Stimulated activated CD8-positive, alpha-beta memory T cell treated with anti-CD3 and anti-CD28 coated beads, Interleukin-15, amount 100 ng/mL, for 48 hours (primary cell): ENCODE results near the gene DSG1.
"Not testable (repeated sequence)": the region's sequence is repeated elsewhere in the genome, so short reads cannot be mapped to it uniquely, and the experiment has no call there.

Experiments used
- DNase-seq, 2 donors: peaks; one replicate each; pipeline ENCODE4 v3.0.0-alpha.2; 2020; ENCODE audit warnings: low read depth in 2 of 2

Gene DSG1

GRCh38 chr18:31353336-31353735, 35.4 kb downstream of the DSG1 start:
- DNase-seq = not testable (repeated sequence)

DNA sequence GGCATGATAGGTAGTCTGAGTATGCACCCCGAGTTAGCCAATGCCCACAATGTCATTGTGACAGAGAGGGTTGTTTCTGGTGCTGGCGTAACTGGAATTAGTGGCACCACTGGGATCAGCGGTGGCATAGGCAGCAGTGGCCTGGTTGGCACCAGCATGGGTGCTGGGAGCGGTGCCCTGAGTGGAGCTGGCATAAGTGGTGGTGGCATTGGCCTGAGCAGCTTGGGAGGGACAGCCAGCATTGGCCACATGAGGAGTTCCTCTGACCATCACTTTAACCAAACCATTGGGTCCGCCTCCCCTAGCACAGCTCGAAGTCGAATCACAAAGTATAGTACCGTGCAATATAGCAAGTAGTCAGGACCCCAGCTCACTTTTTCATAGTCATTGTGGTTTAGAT, 37.0 kb downstream of the DSG1 start:
- no peak for DNase-seq

DNA sequence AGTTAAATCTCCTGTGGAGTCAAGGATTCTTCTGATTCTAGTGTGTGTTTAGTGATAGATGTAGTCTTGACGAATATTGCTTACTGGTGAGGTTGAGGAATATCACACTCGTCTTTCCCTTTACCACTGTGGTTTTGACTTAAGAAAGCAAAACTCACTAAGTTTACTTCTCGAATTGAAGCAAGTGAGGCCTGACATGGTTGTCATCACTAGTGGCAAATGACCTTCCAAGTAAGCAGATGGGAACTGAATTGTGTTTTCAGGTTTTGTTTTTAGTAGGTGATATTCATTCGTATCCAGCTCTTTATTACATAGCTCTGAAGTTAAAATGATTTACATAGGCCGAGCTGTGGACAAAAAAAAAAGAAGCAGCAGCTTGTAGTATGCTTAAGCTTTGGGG, 38.1 kb downstream of the DSG1 start:
- no peak for DNase-seq

- DNase-seq = no peak
Observed at GRCh38 chr18:31364190-31364589, 46.2 kb downstream of the DSG1 start.

- DNase-seq = no peak
Observed at GRCh38 chr18:31369478-31369877, 51.5 kb downstream of the DSG1 start.

- DNase-seq = no peak
Observed at GRCh38 chr18:31371989-31372388, 54.0 kb downstream of the DSG1 start.

DNA sequence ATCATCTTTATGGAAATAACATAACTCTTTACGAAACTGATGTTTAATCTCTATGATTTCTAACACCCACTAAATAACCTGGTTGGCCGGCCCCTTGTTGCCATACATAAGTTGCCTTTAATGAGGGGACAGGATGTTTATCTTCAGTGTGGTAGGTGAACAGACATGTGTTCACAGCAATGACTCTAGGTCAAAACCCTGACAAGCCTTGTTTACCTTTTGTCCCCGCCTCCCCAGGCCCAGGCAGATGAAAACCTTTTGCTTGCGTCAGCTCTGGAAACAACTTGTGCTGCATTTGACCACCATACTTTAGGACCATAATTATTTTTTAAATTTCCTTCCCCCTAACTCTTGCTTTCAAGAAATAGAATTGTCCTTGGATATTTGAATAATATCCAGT, 55.7 kb downstream of the DSG1 start:
- no peak for DNase-seq

- no peak for DNase-seq
Observed at GRCh38 chr18:31376477-31376876, 58.5 kb downstream of the DSG1 start, which contains the start of gene DSG4. Gene DSG4, plus strand, starts transcription at chr18:31376777. Its CDS starts 135 bp downstream, at chr18:31376912.

DNA sequence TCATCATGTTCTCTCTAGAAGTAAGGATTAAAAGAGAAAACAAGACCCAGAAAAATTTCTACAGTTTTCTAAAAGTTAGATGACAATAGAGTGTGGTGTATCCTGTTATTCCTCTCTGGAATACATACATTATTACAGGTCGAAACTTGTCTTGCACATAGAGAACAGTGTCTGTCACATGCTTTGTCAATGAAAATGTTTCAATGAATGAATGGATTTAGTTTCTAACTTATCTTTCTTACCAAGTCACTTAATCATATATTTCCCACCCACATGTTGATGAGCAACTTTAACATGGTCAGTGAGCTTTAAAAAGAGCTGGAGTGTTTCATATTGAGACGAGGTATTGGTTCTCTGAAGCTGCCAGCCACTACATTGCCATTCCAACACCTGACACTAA, 63.0 kb downstream of the DSG1 start:
- no peak for DNase-seq

DNA sequence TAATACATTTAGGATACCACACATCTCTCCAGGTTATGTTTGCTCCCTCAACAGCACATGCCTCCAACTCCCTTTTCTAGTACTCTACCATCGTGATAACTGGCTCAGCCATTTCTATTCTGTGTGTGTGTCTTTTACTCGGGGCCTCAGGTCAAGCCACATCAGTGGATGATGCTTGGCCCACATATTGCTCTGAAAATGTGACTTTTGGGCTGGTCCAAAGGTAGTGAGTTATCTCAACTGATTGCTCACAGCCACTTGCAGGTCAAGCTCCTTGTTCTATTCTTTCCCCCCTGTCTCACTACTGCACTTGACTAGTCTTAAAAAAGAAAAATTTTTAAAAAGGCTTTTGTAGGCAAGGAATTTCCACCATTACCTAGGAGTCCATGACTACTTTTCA, 64.1 kb downstream of the DSG1 start:
- no peak for DNase-seq

GRCh38 chr18:31386741-31387140, 68.8 kb downstream of the DSG1 start:
- no peak for DNase-seq

- DNase-seq = no peak
Observed at GRCh38 chr18:31393286-31393685, 75.3 kb downstream of the DSG1 start.

DNA sequence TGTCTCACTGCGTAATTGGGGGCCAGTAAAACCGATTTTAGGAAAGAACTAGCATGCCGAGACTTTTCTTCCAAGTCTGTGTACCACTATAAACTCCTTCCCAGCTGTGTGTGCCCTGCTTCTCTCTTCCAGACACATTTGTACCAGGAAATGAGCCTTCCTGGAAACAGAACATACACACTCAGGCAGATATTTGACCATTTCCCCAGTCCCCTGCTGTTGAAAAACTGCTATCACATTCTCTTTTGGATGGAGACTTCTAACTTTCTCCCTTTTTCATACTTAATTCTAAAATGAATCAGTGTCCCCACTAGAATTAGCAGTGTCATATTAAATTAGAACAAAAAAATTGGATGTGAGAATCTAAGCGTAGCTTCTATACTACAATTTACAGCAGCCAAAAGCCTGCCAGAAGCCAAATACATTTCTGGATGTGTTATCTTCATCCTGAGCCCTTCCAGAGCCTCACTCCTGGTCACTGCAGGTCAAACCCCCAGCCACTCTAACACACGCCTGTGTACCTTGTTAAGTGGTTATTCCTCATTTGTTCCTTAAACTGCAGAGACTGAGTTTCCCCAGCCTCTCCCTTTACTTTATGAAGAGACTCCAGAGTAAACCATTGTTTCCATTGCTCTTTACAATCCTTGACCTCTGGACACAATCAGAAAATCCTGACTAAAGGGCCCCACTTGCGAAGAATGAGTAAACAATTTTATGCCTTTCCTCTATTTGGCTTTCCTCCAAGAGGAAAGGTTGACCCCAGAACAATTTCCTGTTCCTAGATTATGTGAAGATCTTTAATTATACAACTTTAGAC, 79.0 kb downstream of the DSG1 start:
- no peak for DNase-seq

DNA sequence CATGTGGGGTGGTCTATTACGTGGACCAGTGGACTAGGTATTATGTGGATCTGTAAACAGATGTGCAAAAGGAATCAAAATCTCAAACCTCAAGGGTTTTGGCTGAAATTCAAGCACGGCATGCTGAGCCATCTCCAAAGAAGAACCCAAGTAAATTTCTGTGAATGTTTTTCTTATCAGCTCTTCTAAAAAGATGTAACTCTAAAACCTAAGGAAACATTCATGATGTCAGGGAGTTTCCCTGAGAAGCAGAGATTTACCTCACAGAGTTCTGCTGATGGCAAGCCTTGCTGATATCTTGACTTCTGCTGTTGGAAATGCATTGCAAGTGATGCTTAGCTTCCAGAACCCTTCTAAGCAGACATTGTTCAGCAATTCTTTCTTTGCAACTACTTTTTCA, 80.2 kb downstream of the DSG1 start:
- no peak for DNase-seq

DNA sequence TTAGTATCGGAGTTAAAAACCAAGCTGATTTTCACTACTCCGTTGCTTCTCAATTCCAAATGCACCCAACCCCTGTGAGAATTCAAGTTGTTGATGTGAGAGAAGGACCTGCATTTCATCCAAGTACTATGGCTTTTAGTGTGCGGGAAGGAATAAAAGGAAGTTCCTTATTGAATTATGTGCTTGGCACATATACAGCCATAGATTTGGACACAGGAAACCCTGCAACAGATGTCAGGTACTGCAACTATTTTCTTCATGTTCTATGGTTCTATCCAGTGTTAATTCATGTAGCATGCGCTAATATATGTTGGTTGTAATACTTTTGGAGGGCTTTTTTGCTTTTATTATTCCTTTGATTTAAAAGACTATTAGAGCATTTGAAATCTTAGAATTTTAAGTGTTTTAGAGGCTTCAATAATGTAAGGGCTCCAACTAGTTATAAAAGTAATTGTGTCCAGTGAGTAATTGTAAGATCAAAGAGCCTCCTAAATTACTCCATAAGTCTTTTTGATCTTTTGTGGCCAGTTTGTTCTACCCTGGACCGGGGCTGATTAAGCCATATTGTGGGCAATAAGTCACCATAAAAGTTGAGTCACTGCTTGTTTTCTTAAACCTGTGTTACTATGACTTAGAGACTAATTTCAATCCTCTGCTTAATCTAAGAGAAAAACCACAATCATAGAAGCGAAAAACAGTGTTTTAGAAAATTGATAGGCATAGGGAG, 81.5 kb downstream of the DSG1 start:
- DNase-seq = no peak

DNA sequence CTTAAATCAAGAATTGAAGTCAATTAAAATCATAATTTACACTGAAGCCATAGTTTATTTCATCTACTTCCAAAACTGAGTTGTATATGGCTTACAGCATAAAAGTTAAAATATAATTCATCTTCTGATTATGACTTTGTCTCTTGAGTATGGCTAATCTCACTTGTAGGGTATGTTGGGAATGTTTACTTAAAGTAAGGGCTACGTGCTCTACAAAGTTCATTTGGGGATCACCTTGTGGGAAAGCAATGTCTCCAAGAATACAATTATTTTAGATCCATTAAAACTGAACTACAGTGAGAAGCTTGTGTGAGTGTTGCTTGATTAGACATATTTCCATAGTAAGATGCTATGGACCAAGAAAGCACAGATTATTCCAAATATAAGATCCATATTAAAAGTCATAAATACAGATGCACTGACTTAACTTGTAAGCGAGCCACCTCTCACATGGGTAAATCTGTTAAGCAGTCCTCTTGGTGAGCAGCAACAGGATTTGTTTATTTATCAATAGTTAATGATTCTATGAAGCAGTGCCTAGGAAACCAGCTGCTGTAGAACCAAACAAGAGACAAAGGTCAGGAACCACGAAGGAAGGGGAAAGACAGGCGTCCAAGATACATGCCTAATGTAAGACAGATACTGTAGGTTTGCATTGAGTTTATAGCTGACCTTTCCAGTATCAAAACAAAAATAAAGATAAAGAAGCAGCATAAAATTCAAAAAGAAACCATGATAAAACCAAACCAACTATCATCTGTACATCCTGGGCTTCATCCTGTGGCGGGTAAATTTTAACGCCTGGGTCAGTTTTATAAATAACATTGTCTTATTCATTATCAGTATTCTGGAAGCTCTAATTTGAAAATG, 83.4 kb downstream of the DSG1 start:
- no peak for DNase-seq

GRCh38 chr18:31402026-31402373, 84.0 kb downstream of the DSG1 start:
- no peak for DNase-seq

- no peak for DNase-seq
Observed at GRCh38 chr18:31403409-31403808, 85.4 kb downstream of the DSG1 start.
